Keratinocyte (primary cell): Measurements from ENCODE around the gene PLXNA1. TPM values are rescaled to one million over a fixed set of nuclear protein-coding genes. Genes with fewer than 3 reads are reported as not detected.

Experiments used
- DNase-seq: peaks from one replicate; pipeline ENCODE4 v3.0.0-alpha.2; 2011; ENCODE audit warnings: low read depth, missing footprints, low spot score
- FAIRE-seq: peaks from 2 replicates; lab custom pipeline; 2011; peaks lifted over from hg19 to GRCh38; lab: Jason Lieb, UNC
- H2AFZ ChIP-seq: 2 replicates; pipeline ENCODE4 v1.6.0; 2012; ENCODE audit warnings: low read length, control low read depth, inconsistent platforms; ENCODE audit not compliant: control insufficient read depth
- H3K27ac ChIP-seq: 2 replicates; pipeline ENCODE4 v1.5.1; 2011; ENCODE audit warnings: low read length; ENCODE audit not compliant: control insufficient read depth, insufficient read depth
- H3K27me3 ChIP-seq: 3 replicates; pipeline ENCODE4 v1.6.0; 2011; ENCODE audit warnings: low read length; ENCODE audit not compliant: control insufficient read depth, insufficient read depth; ENCODE audit errors: extremely low read depth
- H3K36me3 ChIP-seq, 2 experiments: 2 replicates in 1 of 2; 3 replicates in 1 of 2; pipeline ENCODE4 v1.5.1; 2011; ENCODE audit warnings: low read length in 2 of 2, mild to moderate bottlenecking in 1 of 2; ENCODE audit not compliant: control insufficient read depth in 2 of 2, insufficient read depth in 2 of 2; ENCODE audit errors: extremely low read depth in 1 of 2
- H3K4me1 ChIP-seq: 3 replicates; pipeline ENCODE4 v1.5.1; 2011; ENCODE audit warnings: low read length; ENCODE audit not compliant: control insufficient read depth, insufficient read depth; ENCODE audit errors: extremely low read depth
- H3K4me2 ChIP-seq: 3 replicates; pipeline ENCODE4 v1.6.0; 2011; ENCODE audit warnings: low read depth, low read length; ENCODE audit not compliant: control insufficient read depth, insufficient read depth; ENCODE audit errors: extremely low read depth
- H3K4me3 ChIP-seq, 3 experiments: fragments of 200-600 bp in 1 of 3; sonication (generic) in 1 of 3; 2 replicates in 2 of 3; 3 replicates in 1 of 3; pipeline ENCODE4 v1.5.1; 2011 to 2016; ENCODE audit warnings: low read length in 3 of 3, mild to moderate bottlenecking in 3 of 3, control low read depth in 2 of 3, inconsistent platforms in 1 of 3, low read depth in 1 of 3, mixed read lengths in 1 of 3, mixed run types in 1 of 3, moderate library complexity in 1 of 3; ENCODE audit not compliant: control insufficient read depth in 2 of 3, insufficient read depth in 2 of 3; ENCODE audit errors: extremely low read depth in 1 of 3
- H3K79me2 ChIP-seq: 2 replicates; pipeline ENCODE4 v1.6.0; 2012; ENCODE audit warnings: low read length; ENCODE audit not compliant: control insufficient read depth, insufficient read depth
- H3K9ac ChIP-seq: 3 replicates; pipeline ENCODE4 v1.6.0; 2011; ENCODE audit warnings: low read length; ENCODE audit not compliant: control insufficient read depth, insufficient read depth; ENCODE audit errors: extremely low read depth
- H3K9me1 ChIP-seq: 3 replicates; pipeline ENCODE4 v1.6.0; 2011; ENCODE audit warnings: low read length; ENCODE audit not compliant: control insufficient read depth, insufficient read depth; ENCODE audit errors: extremely low read depth
- H3K9me3 ChIP-seq: 2 replicates; pipeline ENCODE4 v1.5.1; 2012; ENCODE audit warnings: low read depth, low read length; ENCODE audit not compliant: control insufficient read depth
- H4K20me1 ChIP-seq: 3 replicates; pipeline ENCODE4 v1.6.0; 2011; ENCODE audit warnings: low read length; ENCODE audit not compliant: control insufficient read depth, insufficient read depth; ENCODE audit errors: extremely low read depth
- CTCF ChIP-seq, 3 experiments: IDR thresholded peaks in 1 of 3; conservative IDR thresholded peaks in 1 of 3; optimal IDR thresholded peaks in 1 of 3; 2 replicates in 2 of 3; 3 replicates in 1 of 3; pipeline versions ENCODE3 to v1.5.1; 2011; ENCODE audit warnings: low read length in 3 of 3, mild to moderate bottlenecking in 3 of 3, moderate library complexity in 2 of 3, control low read depth in 1 of 3, inconsistent platforms in 1 of 3; ENCODE audit not compliant: insufficient read depth in 2 of 3; ENCODE audit errors: extremely low read depth in 1 of 3
- EZH2 ChIP-seq: IDR thresholded peaks from one replicate; pipeline ENCODE4 v1.6.1; 2012; ENCODE audit warnings: inconsistent platforms, mild to moderate bottlenecking, low read length, moderate library complexity
- dilution Hi-C: fragments of 300-500 bp; cut with MboI; formaldehyde crosslinking; loops from one replicate; pipeline ENCODE4 v1.7.0; 2020; ENCODE audit warnings: low sequenced_read_pairs; ENCODE audit not compliant: extremely low pct_ligation_motif_present
- polyA plus RNA-seq, 5 experiments: library from polyadenylated mRNA; depleted of rRNA in 3 of 5; stranded (reverse) in 3 of 5; stranded (forward) in 1 of 5; unstranded in 1 of 5; fragments of >200 nt; gene quantifications; 1 replicate in 1 of 5; 2 replicates in 3 of 5; 3 replicates in 1 of 5; pipeline versions ENCODE4 v1.2.1 to v1.2.3, GENCODE V29; 2011 to 2012; ENCODE audit warnings: missing spikeins in 2 of 5, low read depth in 1 of 5, low replicate concordance in 1 of 5

The PLXNA1 gene
- polyA plus RNA-seq, 1 donor (not counting 4 experiments of a cell fraction or from before 2014, with no cell fraction given), result 38.4 TPM

GRCh38 chr3:127013181-127013580, 30.3 kb downstream of the PLXNA1 start:
- dilution Hi-C loops, result no loop called here
- TF ChIP-seq CTCF (optimal IDR thresholded peaks at IDR 0.05 in 1 of 3, IDR thresholded peaks at IDR 0.05 in 1 of 3, conservative IDR thresholded peaks at IDR 0.05 in 1 of 3; ENCODE audit: extremely low read depth in 1 of 3, insufficient read depth in 2 of 3, low read length in 3 of 3) (no peak), EZH2 (no peak)

GRCh38 chr3:127013758-127014535, 31.0 kb downstream of the PLXNA1 start:
- FAIRE-seq, result no peak
- Histone ChIP-seq H3K4me1 (peaks cover 4% of the 10 kb centered on the region), H3K9me1 (peaks cover 2% of the 10 kb centered on the region), H3K9ac (no peak overlapping the region), H3K36me3 (peaks cover 36 to 52% of the 10 kb centered on the region in 2 experiments), H3K9me3 (no peaks in the 10 kb centered on the region), H3K4me2 (no peak overlapping the region), H3K27me3 (no peaks in the 10 kb centered on the region), H3K27ac (no peak overlapping the region), H2AFZ (no peak overlapping the region), H3K79me2 (peaks cover 1% of the 10 kb centered on the region), H4K20me1 (peaks cover 6% of the 10 kb centered on the region), H3K4me3 (no peak overlapping the region)
- no peak for DNase-seq
- dilution Hi-C loops, result no loop called here
- no peak for TF ChIP-seq EZH2

More at GRCh38 chr3:127013181-127013580, 30.3 kb downstream of the PLXNA1 start:
- H2AFZ ChIP-seq, result no peak overlapping the region
- DNase-seq, result no peak
- H3K4me1 ChIP-seq, result no peaks in the 10 kb centered on the region
- H3K27ac ChIP-seq, result no peak overlapping the region
- H3K9me1 ChIP-seq, result peaks cover 2% of the 10 kb centered on the region
- H3K36me3 ChIP-seq, result peaks cover 39 to 57% of the 10 kb centered on the region in 2 experiments
- peaks cover 6% of the 10 kb centered on the region for H4K20me1 ChIP-seq
- H3K79me2 ChIP-seq, result peaks cover 9% of the 10 kb centered on the region
- no peak for FAIRE-seq
- no peak overlapping the region for H3K4me2 ChIP-seq
- H3K9ac ChIP-seq, result no peak overlapping the region
- H3K4me3 ChIP-seq, result no peak overlapping the region
- H3K9me3 ChIP-seq, result no peaks in the 10 kb centered on the region
- H3K27me3 ChIP-seq, result no peaks in the 10 kb centered on the region
